Omental fat pad (tissue), 4 donors: ENCODE measurements around the gene PCDHB5. TPM values are rescaled to one million over a fixed set of nuclear protein-coding genes. Genes with fewer than 3 reads are reported as not detected.
A peak's percentile ranks its signal among the peaks of the same experiment; 100 is the strongest.
"Not testable (repeated sequence)": the region's sequence is repeated elsewhere in the genome, so short reads cannot be mapped to it uniquely, and the experiment has no call there.

Experiments
- ATAC-seq: fragments of 150-250 bp; one replicate; pipeline ENCODE4 v1.9.1; 2016; ENCODE audit warnings: mild to moderate bottlenecking, moderate library complexity; ENCODE audit not compliant: low FRiP score
- DNase-seq: peaks from one replicate; pipeline ENCODE4 v3.0.0-alpha.2; 2019; ENCODE audit warnings: low spot score
- total RNA-seq, 4 donors: library from RNA; depleted of rRNA; stranded (reverse); fragments of >200 nt; gene quantifications; one replicate each; pipeline ENCODE4 v1.1.0, GENCODE V29; 2016
- TF ChIP-seq, protein P1 (sequence below), 3 donors: fragments of 450-650 bp; IDR thresholded peaks; one replicate each; pipeline ENCODE4 v1.5.1; 2016 to 2017; ENCODE audit warnings: antibody characterized with exemption in 3 of 3, mild to moderate bottlenecking in 3 of 3, moderate library complexity in 2 of 3

The PCDHB5 gene
- total RNA-seq, result 1 to 10 TPM; 1.1 to 6.5 (median 2.7) TPM

DNA sequence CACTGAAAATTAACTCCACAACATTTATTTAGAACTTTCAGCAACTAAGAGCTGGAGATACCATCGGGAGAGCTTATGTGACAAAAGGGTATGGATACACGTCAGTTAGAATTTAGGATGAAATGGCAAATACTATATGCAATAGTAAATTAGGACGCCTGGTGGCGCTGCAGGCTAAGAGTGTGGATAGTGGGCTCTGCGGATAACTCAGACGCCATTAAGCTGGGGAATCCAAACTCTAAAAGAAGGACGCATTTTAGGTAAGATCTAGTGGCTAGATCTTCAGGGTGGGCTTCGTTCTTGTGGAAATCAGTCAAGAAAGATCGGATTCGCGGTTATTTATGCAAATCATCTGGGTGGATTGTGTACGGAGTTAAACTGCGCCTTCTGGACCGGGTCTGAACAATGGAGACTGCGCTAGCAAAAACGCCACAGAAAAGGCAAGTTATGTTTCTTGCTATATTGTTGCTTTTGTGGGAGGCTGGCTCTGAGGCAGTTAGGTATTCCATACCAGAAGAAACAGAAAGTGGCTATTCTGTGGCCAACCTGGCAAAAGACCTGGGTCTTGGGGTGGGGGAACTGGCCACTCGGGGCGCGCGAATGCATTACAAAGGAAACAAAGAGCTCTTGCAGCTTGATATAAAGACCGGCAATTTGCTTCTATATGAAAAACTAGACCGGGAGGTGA lies at the start of gene PCDHB5:
TSS of gene PCDHB5 (plus strand) at position 177 of the 688 bp plus-strand sequence. CDS start at position 406, 229 bp downstream.
- TF ChIP-seq, protein P1, sequence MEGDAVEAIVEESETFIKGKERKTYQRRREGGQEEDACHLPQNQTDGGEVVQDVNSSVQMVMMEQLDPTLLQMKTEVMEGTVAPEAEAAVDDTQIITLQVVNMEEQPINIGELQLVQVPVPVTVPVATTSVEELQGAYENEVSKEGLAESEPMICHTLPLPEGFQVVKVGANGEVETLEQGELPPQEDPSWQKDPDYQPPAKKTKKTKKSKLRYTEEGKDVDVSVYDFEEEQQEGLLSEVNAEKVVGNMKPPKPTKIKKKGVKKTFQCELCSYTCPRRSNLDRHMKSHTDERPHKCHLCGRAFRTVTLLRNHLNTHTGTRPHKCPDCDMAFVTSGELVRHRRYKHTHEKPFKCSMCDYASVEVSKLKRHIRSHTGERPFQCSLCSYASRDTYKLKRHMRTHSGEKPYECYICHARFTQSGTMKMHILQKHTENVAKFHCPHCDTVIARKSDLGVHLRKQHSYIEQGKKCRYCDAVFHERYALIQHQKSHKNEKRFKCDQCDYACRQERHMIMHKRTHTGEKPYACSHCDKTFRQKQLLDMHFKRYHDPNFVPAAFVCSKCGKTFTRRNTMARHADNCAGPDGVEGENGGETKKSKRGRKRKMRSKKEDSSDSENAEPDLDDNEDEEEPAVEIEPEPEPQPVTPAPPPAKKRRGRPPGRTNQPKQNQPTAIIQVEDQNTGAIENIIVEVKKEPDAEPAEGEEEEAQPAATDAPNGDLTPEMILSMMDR (IDR thresholded peaks at IDR 0.05), result no peak
- DNase-seq (no peak), ATAC-seq (no peak)

DNA sequence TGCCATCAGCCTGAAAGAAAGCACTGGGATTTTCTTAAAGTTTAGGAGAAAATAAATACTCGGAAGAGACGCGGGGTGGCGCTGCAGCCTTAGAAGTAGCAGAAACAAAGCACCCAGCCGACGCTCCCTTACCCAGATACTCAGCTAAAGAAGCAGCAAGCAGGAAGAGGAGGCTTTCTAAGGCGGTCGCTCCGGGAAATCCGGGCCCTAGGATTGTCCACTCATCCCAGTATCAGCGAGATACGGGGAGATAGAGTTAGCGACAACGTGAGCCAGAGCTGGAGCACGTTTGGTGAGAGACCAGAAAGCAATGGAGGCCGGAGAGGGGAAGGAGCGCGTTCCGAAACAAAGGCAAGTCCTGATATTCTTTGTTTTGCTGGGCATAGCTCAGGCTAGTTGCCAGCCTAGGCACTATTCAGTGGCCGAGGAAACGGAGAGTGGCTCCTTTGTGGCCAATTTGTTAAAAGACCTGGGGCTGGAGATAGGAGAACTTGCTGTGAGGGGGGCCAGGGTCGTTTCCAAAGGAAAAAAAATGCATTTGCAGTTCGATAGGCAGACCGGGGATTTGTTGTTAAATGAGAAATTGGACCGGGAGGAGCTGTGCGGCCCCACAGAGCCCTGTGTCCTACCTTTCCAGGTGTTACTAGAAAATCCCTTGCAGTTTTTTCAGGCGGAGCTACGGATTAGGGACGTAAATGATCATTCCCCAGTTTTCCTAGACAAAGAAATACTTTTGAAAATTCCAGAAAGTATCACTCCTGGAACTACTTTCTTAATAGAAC lies 40.3 kb upstream of the PCDHB5 start, which contains the start of gene PCDHB2:
TSS of gene PCDHB2 (plus strand) at position 135 of the 782 bp plus-strand sequence. CDS start at position 311, 176 bp downstream.
- TF ChIP-seq, protein P1 (IDR thresholded peaks at IDR 0.05), result no peak
- no peak for ATAC-seq

DNA sequence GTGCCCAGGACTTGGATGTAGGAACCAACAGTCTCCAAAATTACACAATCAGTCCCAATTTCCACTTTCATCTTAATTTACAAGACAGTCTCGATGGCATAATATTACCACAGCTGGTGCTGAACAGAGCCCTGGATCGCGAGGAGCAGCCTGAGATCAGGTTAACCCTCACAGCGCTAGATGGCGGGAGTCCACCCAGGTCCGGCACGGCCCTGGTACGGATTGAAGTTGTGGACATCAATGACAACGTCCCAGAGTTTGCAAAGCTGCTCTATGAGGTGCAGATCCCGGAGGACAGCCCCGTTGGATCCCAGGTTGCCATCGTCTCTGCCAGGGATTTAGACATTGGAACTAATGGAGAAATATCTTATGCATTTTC lies 39.8 kb upstream of the PCDHB5 start:
- DNase-seq, result no peak
- no peak for ATAC-seq
- TF ChIP-seq, protein P1 (IDR thresholded peaks at IDR 0.05), result no peak

More for the DNA sequence above, 40.3 kb upstream of the PCDHB5 start, which contains the start of gene PCDHB2:
- no peak for DNase-seq

DNA sequence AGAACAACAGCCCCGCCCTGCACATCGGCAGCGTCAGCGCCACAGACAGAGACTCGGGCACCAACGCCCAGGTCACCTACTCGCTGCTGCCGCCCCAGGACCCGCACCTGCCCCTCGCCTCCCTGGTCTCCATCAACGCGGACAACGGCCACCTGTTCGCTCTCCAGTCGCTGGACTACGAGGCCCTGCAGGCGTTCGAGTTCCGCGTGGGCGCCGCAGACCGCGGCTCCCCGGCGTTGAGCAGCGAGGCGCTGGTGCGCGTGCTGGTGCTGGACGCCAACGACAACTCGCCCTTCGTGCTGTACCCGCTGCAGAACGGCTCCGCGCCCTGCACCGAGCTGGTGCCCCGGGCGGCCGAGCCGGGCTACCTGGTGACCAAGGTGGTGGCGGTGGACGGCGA lies 38.8 kb upstream of the PCDHB5 start:
- not testable (repeated sequence) for ATAC-seq, DNase-seq

DNA sequence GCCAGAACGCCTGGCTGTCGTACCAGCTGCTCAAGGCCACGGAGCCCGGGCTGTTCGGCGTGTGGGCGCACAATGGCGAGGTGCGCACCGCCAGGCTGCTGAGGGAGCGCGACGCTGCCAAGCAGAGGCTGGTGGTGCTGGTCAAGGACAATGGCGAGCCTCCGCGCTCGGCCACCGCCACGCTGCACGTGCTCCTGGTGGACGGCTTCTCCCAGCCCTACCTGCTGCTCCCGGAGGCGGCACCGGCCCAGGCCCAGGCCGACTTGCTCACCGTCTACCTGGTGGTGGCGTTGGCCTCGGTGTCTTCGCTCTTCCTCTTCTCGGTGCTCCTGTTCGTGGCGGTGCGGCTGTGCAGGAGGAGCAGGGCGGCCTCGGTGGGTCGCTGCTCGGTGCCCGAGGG lies 38.4 kb upstream of the PCDHB5 start:
- DNase-seq, ATAC-seq: not testable (repeated sequence)

DNA sequence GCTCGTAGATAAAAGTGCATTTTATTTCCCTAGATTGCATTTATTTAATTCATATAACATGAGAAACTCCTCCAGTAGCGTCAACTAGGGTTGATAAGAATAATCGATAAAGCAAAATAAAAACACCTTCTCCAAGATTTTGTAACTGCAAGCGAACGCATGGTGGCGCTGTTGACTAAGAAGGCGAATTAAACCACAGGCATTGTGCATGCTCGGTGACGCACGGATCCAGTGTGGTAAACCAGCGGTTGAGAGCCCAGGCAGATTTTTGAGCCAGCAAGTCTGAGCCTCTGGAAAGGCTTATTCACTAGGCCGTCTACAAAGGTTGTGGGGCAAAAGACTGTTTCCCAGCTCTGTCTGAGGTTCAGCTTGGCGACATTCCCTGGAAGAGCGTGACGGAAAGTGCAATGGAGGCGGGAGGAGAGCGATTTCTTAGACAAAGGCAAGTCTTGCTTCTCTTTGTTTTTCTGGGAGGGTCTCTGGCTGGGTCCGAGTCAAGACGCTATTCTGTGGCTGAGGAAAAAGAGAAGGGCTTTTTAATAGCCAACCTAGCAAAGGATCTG lies 34.7 kb upstream of the PCDHB5 start, which contains the start of gene PCDHB3:
TSS of gene PCDHB3 (plus strand) at position 231 of the 563 bp plus-strand sequence. CDS start at position 408, 177 bp downstream.
- peak; percentile 27 for DNase-seq
- no peak for ATAC-seq
- TF ChIP-seq, protein P1 (IDR thresholded peaks at IDR 0.05), result no peak

DNA sequence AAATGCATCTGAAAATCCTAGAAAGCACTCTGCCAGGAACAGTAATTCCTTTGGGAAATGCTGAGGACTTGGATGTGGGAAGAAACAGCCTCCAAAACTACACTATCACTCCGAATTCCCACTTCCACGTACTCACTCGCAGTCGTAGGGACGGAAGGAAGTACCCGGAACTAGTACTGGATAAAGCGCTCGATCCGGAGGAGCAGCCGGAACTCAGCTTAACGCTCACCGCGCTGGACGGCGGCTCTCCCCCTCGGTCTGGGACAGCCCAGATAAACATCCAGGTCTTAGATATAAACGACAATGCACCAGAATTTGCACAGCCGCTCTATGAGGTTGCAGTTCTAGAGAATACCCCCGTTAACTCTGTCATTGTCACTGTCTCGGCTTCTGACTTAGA lies 33.9 kb upstream of the PCDHB5 start:
- ATAC-seq, result no peak
- TF ChIP-seq, protein P1 (IDR thresholded peaks at IDR 0.05), result no peak
- no peak for DNase-seq

DNA sequence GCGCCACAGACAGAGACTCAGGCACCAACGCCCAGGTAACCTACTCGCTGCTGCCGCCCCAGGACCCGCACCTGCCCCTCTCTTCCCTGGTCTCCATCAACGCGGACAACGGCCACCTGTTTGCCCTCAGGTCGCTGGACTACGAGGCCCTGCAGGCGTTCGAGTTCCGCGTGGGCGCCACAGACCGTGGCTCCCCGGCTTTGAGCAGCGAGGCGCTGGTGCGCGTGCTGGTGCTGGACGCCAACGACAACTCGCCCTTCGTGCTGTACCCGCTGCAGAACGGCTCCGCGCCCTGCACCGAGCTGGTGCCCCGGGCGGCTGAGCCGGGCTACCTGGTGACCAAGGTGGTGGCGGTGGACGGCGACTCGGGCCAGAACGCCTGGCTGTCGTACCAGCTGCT lies 32.9 kb upstream of the PCDHB5 start:
- not testable (repeated sequence) for DNase-seq, ATAC-seq

DNA sequence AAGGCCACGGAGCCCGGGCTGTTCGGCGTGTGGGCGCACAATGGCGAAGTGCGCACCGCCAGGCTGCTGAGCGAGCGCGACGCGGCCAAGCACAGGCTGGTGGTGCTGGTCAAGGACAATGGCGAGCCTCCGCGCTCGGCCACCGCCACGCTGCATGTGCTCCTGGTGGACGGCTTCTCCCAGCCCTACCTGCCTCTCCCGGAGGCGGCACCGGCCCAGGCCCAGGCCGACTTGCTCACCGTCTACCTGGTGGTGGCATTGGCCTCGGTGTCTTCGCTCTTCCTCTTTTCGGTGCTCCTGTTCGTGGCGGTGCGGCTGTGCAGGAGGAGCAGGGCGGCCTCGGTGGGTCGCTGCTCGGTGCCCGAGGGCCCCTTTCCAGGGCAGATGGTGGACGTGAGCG lies 32.5 kb upstream of the PCDHB5 start:
- not testable (repeated sequence) for ATAC-seq, DNase-seq
